Activated naive CD8-positive, alpha-beta T cell treated with anti-CD3 and anti-CD28 coated beads for 36 hours (primary cell): ENCODE results near the gene C9orf40. TPM values are rescaled to one million over a fixed set of nuclear protein-coding genes. Genes with fewer than 3 reads are reported as not detected.

Source experiments
- DNase-seq: peaks from one replicate; pipeline ENCODE4 v3.0.0; 2021
- H3K27ac Mint-ChIP-seq: one replicate; pipeline ENCODE4 v1.8.0; 2022; ENCODE audit warnings: mild to moderate bottlenecking, moderate library complexity, mixed read lengths
- H3K27me3 Mint-ChIP-seq: one replicate; pipeline ENCODE4 v1.8.0; 2022; ENCODE audit warnings: mild to moderate bottlenecking, mixed read lengths
- H3K36me3 Mint-ChIP-seq: one replicate; pipeline ENCODE4 v1.8.0; 2021; ENCODE audit warnings: mild to moderate bottlenecking, mixed read lengths
- H3K4me1 Mint-ChIP-seq: one replicate; pipeline ENCODE4 v1.8.0; 2021; ENCODE audit warnings: mixed read lengths
- H3K4me3 Mint-ChIP-seq: one replicate; pipeline ENCODE4 v1.8.0; 2022; ENCODE audit warnings: mild to moderate bottlenecking, moderate library complexity, mixed read lengths
- H3K9me3 Mint-ChIP-seq: one replicate; pipeline ENCODE4 v1.8.0; 2022; ENCODE audit warnings: mixed read lengths
- total RNA-seq, 2 experiments: library from RNA; stranded (reverse); gene quantifications; one replicate each; pipeline ENCODE4 v1.2.3, GENCODE V29; 2021

C9orf40 gene
- total RNA-seq, 2 experiments from 2014 or later: 18.9 to 21.6 TPM

GRCh38 chr9:74951725-74952151 lies 974 bp downstream of the C9orf40 start:
- peak; percentile 44 for DNase-seq
- peak overlapping the region; percentile 96 for H3K4me3 Mint-ChIP-seq
- H3K27ac Mint-ChIP-seq: peak overlapping the region; percentile 90
- no peaks in the 10 kb centered on the region for H3K27me3 Mint-ChIP-seq
- H3K9me3 Mint-ChIP-seq: no peaks in the 10 kb centered on the region
- H3K4me1 Mint-ChIP-seq: peaks cover 28% of the 10 kb centered on the region
- peaks cover 26% of the 10 kb centered on the region for H3K36me3 Mint-ChIP-seq

GRCh38 chr9:74951107-74951720 lies 1.5 kb downstream of the C9orf40 start:
- peaks cover 30% of the 10 kb centered on the region for H3K4me1 Mint-ChIP-seq
- H3K27ac Mint-ChIP-seq: peak overlapping the region; percentile 90
- H3K4me3 Mint-ChIP-seq: peak overlapping the region; percentile 96
- H3K9me3 Mint-ChIP-seq: no peaks in the 10 kb centered on the region
- H3K36me3 Mint-ChIP-seq: peaks cover 27% of the 10 kb centered on the region
- no peaks in the 10 kb centered on the region for H3K27me3 Mint-ChIP-seq
- no peak for DNase-seq

- peaks cover 30% of the 10 kb centered on the region for H3K4me1 Mint-ChIP-seq
- H3K27ac Mint-ChIP-seq: no peak overlapping the region
- H3K4me3 Mint-ChIP-seq: peak overlapping the region; percentile 1
Observed at GRCh38 chr9:74949859-74950855, 2.6 kb downstream of the C9orf40 start.

GRCh38 chr9:74948937-74949336 lies 3.8 kb downstream of the C9orf40 start:
- Mint-ChIP-seq H3K4me1 (peaks cover 29% of the 10 kb centered on the region), H3K27me3 (no peaks in the 10 kb centered on the region), H3K27ac (no peak overlapping the region), H3K36me3 (peaks cover 27% of the 10 kb centered on the region), H3K4me3 (no peak overlapping the region), H3K9me3 (no peaks in the 10 kb centered on the region)
- DNase-seq: no peak

More at GRCh38 chr9:74949859-74950855, 2.6 kb downstream of the C9orf40 start:
- no peak for DNase-seq
- Mint-ChIP-seq H3K27me3 (no peaks in the 10 kb centered on the region), H3K9me3 (no peaks in the 10 kb centered on the region), H3K36me3 (peaks cover 27% of the 10 kb centered on the region)

GRCh38 chr9:74946686-74947085 lies 6.0 kb downstream of the C9orf40 start:
- Mint-ChIP-seq H3K27ac (no peak overlapping the region), H3K4me1 (peaks cover 27% of the 10 kb centered on the region), H3K27me3 (no peaks in the 10 kb centered on the region), H3K36me3 (peaks cover 23% of the 10 kb centered on the region), H3K4me3 (no peak overlapping the region), H3K9me3 (peaks cover 8% of the 10 kb centered on the region)
- DNase-seq: no peak

GRCh38 chr9:74942801-74943200 lies 9.9 kb downstream of the C9orf40 start:
- peak; percentile 31 for DNase-seq
- Mint-ChIP-seq H3K36me3 (peaks cover 7% of the 10 kb centered on the region), H3K27ac (no peak overlapping the region), H3K9me3 (peaks cover 8% of the 10 kb centered on the region), H3K27me3 (peaks cover 3% of the 10 kb centered on the region), H3K4me3 (no peak overlapping the region), H3K4me1 (peaks cover 12% of the 10 kb centered on the region)

- Mint-ChIP-seq H3K4me1 (peaks cover 9% of the 10 kb centered on the region), H3K36me3 (no peaks in the 10 kb centered on the region), H3K27ac (no peak overlapping the region), H3K9me3 (peaks cover 8% of the 10 kb centered on the region), H3K4me3 (no peak overlapping the region), H3K27me3 (peaks cover 3% of the 10 kb centered on the region)
- no peak for DNase-seq
Observed at GRCh38 chr9:74940600-74940999, 12.1 kb downstream of the C9orf40 start.

GRCh38 chr9:74935008-74935407 lies 17.7 kb downstream of the C9orf40 start:
- Mint-ChIP-seq H3K27ac (no peak overlapping the region), H3K27me3 (peaks cover 6% of the 10 kb centered on the region), H3K4me1 (no peaks in the 10 kb centered on the region), H3K4me3 (no peak overlapping the region), H3K9me3 (peaks cover 6% of the 10 kb centered on the region), H3K36me3 (no peaks in the 10 kb centered on the region)
- no peak for DNase-seq

GRCh38 chr9:74921737-74922136 lies 31.0 kb downstream of the C9orf40 start:
- H3K4me1 Mint-ChIP-seq: no peaks in the 10 kb centered on the region
- no peaks in the 10 kb centered on the region for H3K9me3 Mint-ChIP-seq
- H3K27ac Mint-ChIP-seq: no peak overlapping the region
- no peaks in the 10 kb centered on the region for H3K27me3 Mint-ChIP-seq
- no peak overlapping the region for H3K4me3 Mint-ChIP-seq
- no peaks in the 10 kb centered on the region for H3K36me3 Mint-ChIP-seq
- DNase-seq: no peak

GRCh38 chr9:74920944-74921626 lies 31.6 kb downstream of the C9orf40 start:
- DNase-seq: no peak
- H3K4me1 Mint-ChIP-seq: no peaks in the 10 kb centered on the region
- no peak overlapping the region for H3K27ac Mint-ChIP-seq
- no peaks in the 10 kb centered on the region for H3K36me3 Mint-ChIP-seq
- H3K27me3 Mint-ChIP-seq: no peaks in the 10 kb centered on the region
- no peak overlapping the region for H3K4me3 Mint-ChIP-seq
- H3K9me3 Mint-ChIP-seq: no peaks in the 10 kb centered on the region

GRCh38 chr9:74910036-74910435 lies 42.7 kb downstream of the C9orf40 start:
- Mint-ChIP-seq H3K9me3 (peaks cover 6% of the 10 kb centered on the region), H3K4me3 (no peak overlapping the region)

GRCh38 chr9:74908665-74909064 lies 44.0 kb downstream of the C9orf40 start:
- Mint-ChIP-seq H3K36me3 (peaks cover 2% of the 10 kb centered on the region), H3K4me1 (no peaks in the 10 kb centered on the region), H3K27ac (no peak overlapping the region)

More at GRCh38 chr9:74910036-74910435, 42.7 kb downstream of the C9orf40 start:
- H3K36me3 Mint-ChIP-seq: peaks cover 2% of the 10 kb centered on the region
- no peaks in the 10 kb centered on the region for H3K4me1 Mint-ChIP-seq
- no peak overlapping the region for H3K27ac Mint-ChIP-seq
- DNase-seq: no peak
- peaks cover 27% of the 10 kb centered on the region for H3K27me3 Mint-ChIP-seq

GRCh38 chr9:74907085-74907484 lies 45.6 kb downstream of the C9orf40 start:
- Mint-ChIP-seq H3K4me3 (no peak overlapping the region), H3K27ac (no peak overlapping the region), H3K9me3 (peaks cover 4% of the 10 kb centered on the region), H3K4me1 (no peaks in the 10 kb centered on the region), H3K27me3 (peaks cover 23% of the 10 kb centered on the region), H3K36me3 (peaks cover 2% of the 10 kb centered on the region)
- no peak for DNase-seq

More at GRCh38 chr9:74908665-74909064, 44.0 kb downstream of the C9orf40 start:
- Mint-ChIP-seq H3K9me3 (peaks cover 6% of the 10 kb centered on the region), H3K27me3 (peaks cover 26% of the 10 kb centered on the region), H3K4me3 (no peak overlapping the region)
- no peak for DNase-seq

- peaks cover 6% of the 10 kb centered on the region for H3K27me3 Mint-ChIP-seq
- no peaks in the 10 kb centered on the region for H3K4me1 Mint-ChIP-seq
- DNase-seq: no peak
- H3K9me3 Mint-ChIP-seq: no peaks in the 10 kb centered on the region
- H3K27ac Mint-ChIP-seq: no peak overlapping the region
- no peak overlapping the region for H3K4me3 Mint-ChIP-seq
- H3K36me3 Mint-ChIP-seq: no peaks in the 10 kb centered on the region
Observed at GRCh38 chr9:74901001-74901400, 51.7 kb downstream of the C9orf40 start.
